HepG2 (cell line): ENCODE data around the gene VAC14. TPM values are rescaled to one million over a fixed set of nuclear protein-coding genes. Genes with fewer than 3 reads are reported as not detected.
A peak's percentile ranks its signal among the peaks of the same experiment; 100 is the strongest.

Experiments
- ATAC-seq: fragments of 200-7000 bp; cut with Tn5 transposase; 3 replicates; pipeline ENCODE4 v1.9.1; 2020; ENCODE audit warnings: mild to moderate bottlenecking, moderate library complexity
- BruUV-seq: library from RNA; stranded (reverse); fragments of 400-500 nt; replicated peaks from 2 replicates; lab custom pipeline; 2021; lab: Mats Ljungman, UMichigan
- CTCF ChIA-PET: fragments of 300-600 bp; formaldehyde crosslinking; extraction: SDS; loops from one replicate; lab custom pipeline; 2021; ENCODE audit warnings: low total read pairs, inconsistent platforms, low intra/inter-chr PET ratio; lab: Yijun Ruan, JAX
- POLR2A ChIA-PET: fragments of 350-600 bp; sonication (Branson Sonifier 250); formaldehyde crosslinking; loops from one replicate; lab custom pipeline; 2020; ENCODE audit warnings: antibody characterized with exemption, inconsistent platforms; lab: Yijun Ruan, JAX
- DNase-seq: peaks from one replicate; pipeline ENCODE4 v3.0.0-alpha.2; 2015; ENCODE audit warnings: low spot score
- FAIRE-seq: peaks from 3 replicates; lab custom pipeline; 2011; peaks lifted over from hg19 to GRCh38; lab: Jason Lieb, UNC
- H2AFZ ChIP-seq: one replicate; pipeline ENCODE4 v1.6.1; 2011; ENCODE audit warnings: low read length, inconsistent platforms
- H3K27ac ChIP-seq: fragments of 300-600 bp; 3 replicates; pipeline ENCODE4 v1.8.0; 2011; ENCODE audit warnings: mixed run types, mild to moderate bottlenecking, mixed read lengths, low read length, inconsistent platforms; ENCODE audit not compliant: insufficient read depth; ENCODE audit errors: extremely low read length
- H3K27me3 ChIP-seq, 2 experiments: fragments of 200-600 bp in 1 of 2; 2 replicates in 1 of 2; 3 replicates in 1 of 2; pipeline versions ENCODE4 v1.6.0 to v1.8.0; 2011; ENCODE audit warnings: low read length in 2 of 2, mild to moderate bottlenecking in 2 of 2, moderate library complexity in 2 of 2, inconsistent platforms in 1 of 2; ENCODE audit not compliant: insufficient read depth in 2 of 2, control insufficient read depth in 1 of 2
- H3K36me3 ChIP-seq, 2 experiments: fragments of 200-600 bp in 1 of 2; replicated peaks in 1 of 2; 2 replicates in 1 of 2; 3 replicates in 1 of 2; pipeline versions ENCODE4 v1.5.1 to v1.8.0; 2011; ENCODE audit warnings: low read length in 2 of 2, inconsistent platforms in 1 of 2; ENCODE audit not compliant: insufficient read depth in 2 of 2, control insufficient read depth in 1 of 2
- H3K4me1 ChIP-seq: 2 replicates; pipeline ENCODE4 v1.5.1; 2012; ENCODE audit warnings: low read length, inconsistent platforms; ENCODE audit not compliant: insufficient read depth
- H3K4me2 ChIP-seq: 2 replicates; pipeline ENCODE4 v1.6.0; 2011; ENCODE audit warnings: low read depth, low read length, inconsistent platforms
- H3K4me3 ChIP-seq, 3 experiments: fragments of 200-600 bp in 1 of 3; sonication (generic), shearing (Covaris generic) in 1 of 3; replicated peaks in 1 of 3; 2 replicates each; pipeline ENCODE4 v1.5.1; 2011 to 2016; ENCODE audit warnings: low read length in 3 of 3, inconsistent platforms in 2 of 3, low read depth in 2 of 3, mild to moderate bottlenecking in 2 of 3, control low read depth in 1 of 3, mixed read lengths in 1 of 3; ENCODE audit not compliant: insufficient read depth in 1 of 3
- H3K79me2 ChIP-seq: one replicate; pipeline ENCODE4 v1.6.1; 2011; ENCODE audit warnings: low read length, inconsistent platforms; ENCODE audit not compliant: insufficient read depth
- H3K9ac ChIP-seq: 2 replicates; pipeline ENCODE4 v1.6.0; 2011; ENCODE audit warnings: mild to moderate bottlenecking, low read depth, low read length, inconsistent platforms; ENCODE audit not compliant: insufficient read depth
- H3K9me3 ChIP-seq: 2 replicates; pipeline ENCODE4 v1.5.1; 2012; ENCODE audit warnings: mild to moderate bottlenecking, low read length
- H4K20me1 ChIP-seq: 2 replicates; pipeline ENCODE4 v1.6.0; 2011; ENCODE audit warnings: inconsistent platforms, mild to moderate bottlenecking, low read length, moderate library complexity; ENCODE audit not compliant: insufficient read depth
- AGO2 ChIP-seq: fragments of 200-400 bp; formaldehyde crosslinking; optimal IDR thresholded peaks from 2 replicates; pipeline ENCODE3; 2017; ENCODE audit warnings: mild to moderate bottlenecking, low read depth, low read length, moderate library complexity
- ELF1 ChIP-seq: sonication (generic); formaldehyde crosslinking; IDR thresholded peaks from 2 replicates; pipeline ENCODE4 v1.4.0; 2020; ENCODE audit warnings: missing genetic modification reagents
- FOXM1 ChIP-seq: sonication (generic); formaldehyde crosslinking; IDR thresholded peaks from 2 replicates; pipeline ENCODE4 v1.5.0; 2020; ENCODE audit warnings: missing genetic modification reagents
- NCOA2 ChIP-seq: sonication (generic); formaldehyde crosslinking; IDR thresholded peaks from 2 replicates; pipeline ENCODE4 v1.8.0; 2022; ENCODE audit warnings: inconsistent platforms
- PITX1 ChIP-seq: sonication (generic); formaldehyde crosslinking; IDR thresholded peaks from 2 replicates; pipeline ENCODE4 v1.5.1; 2020; ENCODE audit warnings: mild to moderate bottlenecking, missing genetic modification reagents
- POGZ ChIP-seq: sonication (generic); formaldehyde crosslinking; IDR thresholded peaks from 2 replicates; pipeline ENCODE4 v1.4.0; 2020; ENCODE audit warnings: mild to moderate bottlenecking, missing genetic modification reagents
- TAF1 ChIP-seq: sonication (generic); formaldehyde crosslinking; IDR thresholded peaks from 2 replicates; pipeline ENCODE4 v1.4.0; 2020; ENCODE audit warnings: missing genetic modification reagents
- TCF7 ChIP-seq: sonication (generic); IDR thresholded peaks from 2 replicates; pipeline ENCODE4 v1.6.1; 2016; ENCODE audit warnings: antibody characterized with exemption, low read depth
- ZFP82 ChIP-seq: sonication (generic); formaldehyde crosslinking; IDR thresholded peaks from 2 replicates; pipeline ENCODE4 v1.5.1; 2020; ENCODE audit warnings: mild to moderate bottlenecking, missing genetic modification reagents, borderline replicate concordance
- ZSCAN22 ChIP-seq: sonication (generic); formaldehyde crosslinking; IDR thresholded peaks from 2 replicates; pipeline ENCODE4 v1.4.0; 2020; ENCODE audit warnings: mild to moderate bottlenecking, missing genetic modification reagents
- WGBS: methylation state at CpG from one replicate; pipeline ENCODE4 v1.1.6; 2017; ENCODE audit warnings: low lambda C conversion rate; 5-methylcytosine and 5-hydroxymethylcytosine counted together
- in situ Hi-C: cut with HindIII; loops from 2 replicates; pipeline ENCODE4 v1.10.0; 2017; ENCODE audit warnings: low pct_unique_long_range_greater_than_20kb; ENCODE audit not compliant: extremely low pct_ligation_motif_present
- intact Hi-C: fragments of 100-400 bp; cut with micrococcal nuclease; formaldehyde crosslinking; loops from one replicate; pipeline ENCODE4 v1.10.0; 2022; ENCODE audit not compliant: unreplicated experiment
- polyA plus RNA-seq, 8 experiments: library from polyadenylated mRNA; depleted of rRNA in 3 of 8; stranded (reverse) in 7 of 8; unstranded in 1 of 8; fragments of >200 nt; fragmentation: Illumina TruSeq in 4 of 8; extraction: Trizol in 4 of 8; gene quantifications; 2 replicates each; pipeline versions ENCODE4 v1.2.1 to v1.2.3, GENCODE V29; 2011 to 2016; ENCODE audit warnings: low read depth in 4 of 8, missing spikeins in 1 of 8, mixed read lengths in 1 of 8; ENCODE audit not compliant: insufficient read depth in 1 of 8
- total RNA-seq, 5 experiments: library from RNA; depleted of rRNA; stranded (reverse); fragments of >200 nt; fragmentation: Illumina TruSeq; extraction: Trizol; gene quantifications; 2 replicates each; pipeline ENCODE4 v1.2.3, GENCODE V29; 2016; ENCODE audit warnings: low read depth in 1 of 5
- TF ChIP-seq, protein P1 (sequence below): sonication (generic); formaldehyde crosslinking; IDR thresholded peaks from 2 replicates; pipeline ENCODE4 v1.4.0; 2020; ENCODE audit warnings: mild to moderate bottlenecking, missing genetic modification reagents

Gene VAC14
- total and polyA plus RNA-seq, 2 of the 13 experiments (the other 11 are each of a cell fraction or from before 2014, with no cell fraction given): 23.5 to 24.6 TPM

DNA sequence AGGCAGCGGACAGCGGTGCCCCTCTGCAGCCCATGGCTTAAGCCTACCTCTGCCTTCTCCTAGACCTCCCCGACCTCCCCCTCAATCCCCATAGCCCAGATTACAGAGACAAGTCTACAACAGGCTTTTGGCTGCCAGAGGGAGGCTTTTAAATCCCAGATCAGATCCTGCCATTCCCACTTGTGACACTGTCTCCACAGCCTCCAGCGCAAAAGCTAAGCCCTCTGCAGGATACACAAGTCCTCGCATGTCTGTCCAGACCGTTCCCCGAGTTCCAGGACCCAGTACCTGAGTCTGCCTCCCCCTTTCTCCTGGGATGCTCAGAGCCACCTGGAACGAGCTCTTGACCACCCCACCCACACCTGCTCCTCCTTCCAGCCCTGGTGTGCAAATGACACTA is 31.2 kb downstream of the VAC14 start:
- no peaks in the 10 kb centered on the region for H3K9me3 ChIP-seq
- FAIRE-seq (no peak), ATAC-seq (no peak), DNase-seq (no peak)
- WGBS: 100% methylated on average over 8 of the region's 8 CpGs
- H3K4me1 ChIP-seq: peaks cover 12% of the 10 kb centered on the region
- no peak overlapping the region for H3K9ac ChIP-seq
- CTCF ChIA-PET: interaction anchor here (1.9 to 2.6 kb wide), 4 partner anchors 66 to 113 kb away, joined by 13 to 21 read pairs (median 16); no protein-coding TSS in a partner anchor
- POLR2A ChIA-PET: interaction anchor here (0.8 to 2.6 kb wide), 8 partner anchors 9 to 87 kb away, joined by 3 to 32 read pairs (median 7); partner anchors contain the start of gene MTSS2
- H3K36me3 ChIP-seq: peaks cover 32 to 70% of the 10 kb centered on the region in 2 experiments
- no peak overlapping the region for H2AFZ ChIP-seq
- H3K4me2 ChIP-seq: no peak overlapping the region
- no peak overlapping the region for H3K4me3 ChIP-seq
- no peaks in the 10 kb centered on the region for H4K20me1 ChIP-seq
- no TSS peak for BruUV-seq
- H3K27me3 ChIP-seq: no peaks in the 10 kb centered on the region
- intact Hi-C loops (loop anchor here (2.0 kb wide), 1 partner anchor 31 kb away; no protein-coding TSS in a partner anchor), in situ Hi-C loops (loop anchor here (5.0 kb wide), 1 partner anchor 112 kb away; no protein-coding TSS in a partner anchor)
- TF ChIP-seq NCOA2: no peak
- TF ChIP-seq TAF1: 0 out of 2 replicates have a peak, but pooled peaks have one; percentile 1
- TF ChIP-seq, protein P1, sequence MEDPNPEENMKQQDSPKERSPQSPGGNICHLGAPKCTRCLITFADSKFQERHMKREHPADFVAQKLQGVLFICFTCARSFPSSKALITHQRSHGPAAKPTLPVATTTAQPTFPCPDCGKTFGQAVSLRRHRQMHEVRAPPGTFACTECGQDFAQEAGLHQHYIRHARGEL (CRISPR knock-in tag): no peak
- no peak for TF ChIP-seq PITX1
- no peak for TF ChIP-seq FOXM1 (CRISPR knock-in tag)
- no peak for TF ChIP-seq ZSCAN22 (CRISPR knock-in tag)
- TF ChIP-seq TCF7: no peak
- H3K79me2 ChIP-seq: no peaks in the 10 kb centered on the region
- no peak overlapping the region for H3K27ac ChIP-seq

DNA sequence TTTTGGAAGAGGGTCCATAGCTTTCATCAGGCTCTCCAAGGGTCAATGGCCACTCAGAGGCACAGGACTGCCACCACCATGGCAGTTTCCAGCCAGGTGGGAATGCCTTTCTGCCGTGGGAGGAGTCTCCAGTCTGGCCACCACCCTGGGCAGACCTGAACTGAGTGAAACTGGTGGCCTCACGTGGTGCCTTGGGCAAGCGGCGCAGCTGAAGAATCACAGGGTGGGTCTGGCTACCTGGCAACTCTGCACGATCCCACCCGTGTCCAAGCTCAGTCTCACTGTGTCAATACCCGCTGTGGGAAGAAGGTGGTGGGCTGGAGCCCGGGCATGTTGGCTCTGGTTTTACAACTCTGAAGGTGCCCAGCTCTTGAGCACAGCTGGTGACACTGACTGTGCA is 31.8 kb downstream of the VAC14 start:
- H3K4me2 ChIP-seq: no peak overlapping the region
- H2AFZ ChIP-seq: no peak overlapping the region
- WGBS: 94% methylated on average over 2 of the region's 8 CpGs
- no peaks in the 10 kb centered on the region for H3K9me3 ChIP-seq
- H4K20me1 ChIP-seq: no peaks in the 10 kb centered on the region
- no peak overlapping the region for H3K9ac ChIP-seq
- ATAC-seq (no peak), DNase-seq (no peak), FAIRE-seq (no peak)
- no peaks in the 10 kb centered on the region for H3K27me3 ChIP-seq
- ChIA-PET CTCF (no interaction called here), POLR2A (interaction anchor here (0.7 kb wide), 1 partner anchor 23 kb away, joined by 3 read pairs; no protein-coding TSS in a partner anchor)
- in situ Hi-C loops: loop anchor here (5.0 kb wide), 1 partner anchor 112 kb away; no protein-coding TSS in a partner anchor
- H3K4me1 ChIP-seq: peaks cover 12% of the 10 kb centered on the region
- BruUV-seq: no TSS peak
- TF ChIP-seq ZFP82 (CRISPR knock-in tag): no peak
- TF ChIP-seq AGO2: peak; percentile 21
- no peak for TF ChIP-seq POGZ
- no peak for TF ChIP-seq ELF1 (CRISPR knock-in tag)
- H3K27ac ChIP-seq: no peak overlapping the region
- H3K79me2 ChIP-seq: no peaks in the 10 kb centered on the region
- no peak overlapping the region for H3K4me3 ChIP-seq
- peaks cover 32 to 74% of the 10 kb centered on the region in 2 experiments for H3K36me3 ChIP-seq
- intact Hi-C loops: no loop called here
